ENCODE results near the gene MTUS2. TPM values are rescaled to one million over a fixed set of nuclear protein-coding genes. Genes with fewer than 3 reads are reported as not detected.

The MTUS2 gene
- total RNA-seq, 4 donors from 2014 or later = 0.08 to 0.57 TPM; not detected in 2

DNA sequence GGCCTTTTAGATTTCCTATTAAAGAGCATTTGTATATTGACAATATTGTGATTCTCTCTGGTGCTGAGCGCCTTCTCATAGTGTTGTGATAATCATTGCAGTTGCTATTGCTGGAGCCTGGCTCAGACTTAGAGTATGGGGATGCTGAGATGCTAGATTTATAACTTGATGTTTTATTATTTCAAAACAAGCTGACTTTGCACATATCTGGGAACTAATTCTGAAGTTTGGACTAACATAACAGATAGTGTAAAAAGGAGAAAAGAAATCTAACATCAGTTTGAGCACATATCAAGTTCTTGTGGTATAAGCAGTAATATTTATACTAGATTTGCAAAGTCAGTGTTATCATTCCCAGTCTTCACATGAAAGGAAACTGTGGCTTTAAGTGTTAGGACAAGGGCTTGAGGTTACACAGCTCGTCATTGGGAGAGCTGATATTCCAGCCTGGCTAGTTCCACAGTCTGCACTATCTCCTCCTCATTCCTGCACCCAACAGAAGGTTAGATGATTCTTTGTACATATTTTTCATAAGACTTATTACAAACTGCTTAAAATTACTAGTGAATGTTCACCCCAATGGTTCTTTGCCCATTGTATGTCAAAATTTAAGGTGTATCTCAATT, 279.8 kb downstream of the MTUS2 start:
- no peak overlapping the region for H3K4me3 ChIP-seq
- DNase-seq = no peak
- TF ChIP-seq, protein P1, sequence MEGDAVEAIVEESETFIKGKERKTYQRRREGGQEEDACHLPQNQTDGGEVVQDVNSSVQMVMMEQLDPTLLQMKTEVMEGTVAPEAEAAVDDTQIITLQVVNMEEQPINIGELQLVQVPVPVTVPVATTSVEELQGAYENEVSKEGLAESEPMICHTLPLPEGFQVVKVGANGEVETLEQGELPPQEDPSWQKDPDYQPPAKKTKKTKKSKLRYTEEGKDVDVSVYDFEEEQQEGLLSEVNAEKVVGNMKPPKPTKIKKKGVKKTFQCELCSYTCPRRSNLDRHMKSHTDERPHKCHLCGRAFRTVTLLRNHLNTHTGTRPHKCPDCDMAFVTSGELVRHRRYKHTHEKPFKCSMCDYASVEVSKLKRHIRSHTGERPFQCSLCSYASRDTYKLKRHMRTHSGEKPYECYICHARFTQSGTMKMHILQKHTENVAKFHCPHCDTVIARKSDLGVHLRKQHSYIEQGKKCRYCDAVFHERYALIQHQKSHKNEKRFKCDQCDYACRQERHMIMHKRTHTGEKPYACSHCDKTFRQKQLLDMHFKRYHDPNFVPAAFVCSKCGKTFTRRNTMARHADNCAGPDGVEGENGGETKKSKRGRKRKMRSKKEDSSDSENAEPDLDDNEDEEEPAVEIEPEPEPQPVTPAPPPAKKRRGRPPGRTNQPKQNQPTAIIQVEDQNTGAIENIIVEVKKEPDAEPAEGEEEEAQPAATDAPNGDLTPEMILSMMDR (IDR thresholded peaks at IDR 0.05) = no peak
- TF ChIP-seq POLR2A (IDR thresholded peaks at IDR 0.05) = no peak
- H3K27ac ChIP-seq = no peak overlapping the region
- no peaks in the 10 kb centered on the region for H3K36me3 ChIP-seq
- WGBS, 2 donors = 51 to 58% methylated on average over 2 of the region's 2 CpGs
- intact Hi-C loops (cut with DNase I) = no loop called here
- H3K9me3 ChIP-seq = no peaks in the 10 kb centered on the region
- peaks cover 0 to 4% (median 0%) of the 10 kb centered on the region in 4 donors for H3K27me3 ChIP-seq
- H3K4me1 ChIP-seq = no peaks in the 10 kb centered on the region

DNA sequence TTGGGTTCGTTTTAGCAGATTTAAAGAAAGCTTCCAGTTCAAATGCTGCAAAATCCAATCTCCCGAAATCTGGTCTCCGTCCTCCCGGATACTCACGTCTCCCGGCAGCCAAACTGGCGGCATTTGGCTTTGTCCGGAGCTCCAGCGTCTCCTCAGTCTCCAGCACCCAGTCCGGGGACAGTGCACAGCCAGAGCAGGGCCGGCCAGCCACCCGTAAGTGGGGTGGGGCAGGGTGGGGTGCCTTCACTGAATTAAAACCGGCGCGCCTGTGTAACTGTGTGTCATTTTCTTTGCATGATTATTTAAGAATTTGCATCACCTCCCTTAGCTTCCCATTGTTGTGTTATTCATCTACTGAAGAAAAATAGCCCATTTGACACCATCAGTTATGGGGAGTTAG, 280.6 kb downstream of the MTUS2 start:
- Histone ChIP-seq H3K4me3 (no peak overlapping the region), H3K9me3 (no peaks in the 10 kb centered on the region), H3K36me3 (no peaks in the 10 kb centered on the region), H3K27ac (no peak overlapping the region), H3K4me1 (no peaks in the 10 kb centered on the region), H3K27me3 (peaks cover 0 to 4% (median 0%) of the 10 kb centered on the region in 4 donors)
- no peak for DNase-seq
- 74 to 87% methylated on average over 9 to 15 of the region's 15 CpGs for WGBS, 2 donors
- intact Hi-C loops (cut with DNase I) = no loop called here
- TF ChIP-seq POLR2A (IDR thresholded peaks at IDR 0.05) = no peak
- TF ChIP-seq, protein P1 (IDR thresholded peaks at IDR 0.05) = no peak

DNA sequence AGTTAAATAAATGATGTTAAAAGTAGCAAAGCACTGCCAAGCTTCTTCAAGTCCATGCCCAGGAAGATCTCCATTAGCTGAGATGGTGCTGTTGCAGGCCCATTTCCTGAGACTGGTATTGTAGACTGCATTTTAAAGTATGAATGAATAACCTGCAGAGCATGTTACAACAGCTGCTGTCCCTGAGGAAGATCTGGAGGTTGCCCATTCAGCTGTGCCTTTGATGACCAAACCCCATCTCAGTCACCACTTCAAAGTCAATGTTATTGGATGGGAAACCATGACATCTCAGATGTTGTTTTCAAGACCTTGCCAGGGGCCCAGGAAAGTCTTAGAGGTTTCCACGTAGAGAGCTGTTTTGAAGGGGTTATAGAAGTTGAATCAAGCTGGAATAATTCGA, 281.3 kb downstream of the MTUS2 start:
- Histone ChIP-seq H3K4me3 (no peak overlapping the region), H3K4me1 (no peaks in the 10 kb centered on the region), H3K27me3 (peaks cover 0 to 4% (median 0%) of the 10 kb centered on the region in 4 donors), H3K36me3 (no peaks in the 10 kb centered on the region), H3K27ac (no peak overlapping the region), H3K9me3 (no peaks in the 10 kb centered on the region)
- TF ChIP-seq POLR2A (IDR thresholded peaks at IDR 0.05) = no peak
- TF ChIP-seq, protein P1 (IDR thresholded peaks at IDR 0.05) = no peak
- WGBS, 2 donors = 29 to 51% methylated on average over 2 of the region's 2 CpGs
- intact Hi-C loops (cut with DNase I) = no loop called here
- DNase-seq = no peak

DNA sequence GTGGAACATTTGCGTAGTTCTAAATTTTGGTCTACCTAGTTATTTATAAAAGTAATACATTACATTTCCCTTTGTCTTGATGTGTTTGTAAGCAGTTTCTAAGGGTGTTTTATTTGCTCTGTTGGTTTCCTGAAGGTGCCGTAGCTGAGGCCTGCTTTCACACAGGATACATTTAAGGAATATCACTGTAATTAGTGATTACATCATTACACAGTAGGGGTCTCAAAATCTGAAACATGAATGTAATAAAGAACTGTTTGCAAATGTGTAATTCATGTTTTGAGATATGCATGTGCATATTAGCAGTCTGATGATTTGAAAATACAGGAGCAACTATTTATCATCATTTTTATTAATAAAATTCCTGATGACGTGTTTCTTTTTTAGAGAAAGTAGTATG, 281.8 kb downstream of the MTUS2 start:
- Histone ChIP-seq H3K27me3 (peaks cover 0 to 4% (median 0%) of the 10 kb centered on the region in 4 donors), H3K27ac (no peak overlapping the region), H3K9me3 (no peaks in the 10 kb centered on the region), H3K4me3 (no peak overlapping the region), H3K36me3 (no peaks in the 10 kb centered on the region), H3K4me1 (no peaks in the 10 kb centered on the region)
- no peak for DNase-seq
- intact Hi-C loops (cut with DNase I) = no loop called here
- WGBS, 2 donors = 55 to 63% methylated on average over 3 of the region's 3 CpGs
- no peak for TF ChIP-seq POLR2A (IDR thresholded peaks at IDR 0.05)
- TF ChIP-seq, protein P1 (IDR thresholded peaks at IDR 0.05) = no peak

DNA sequence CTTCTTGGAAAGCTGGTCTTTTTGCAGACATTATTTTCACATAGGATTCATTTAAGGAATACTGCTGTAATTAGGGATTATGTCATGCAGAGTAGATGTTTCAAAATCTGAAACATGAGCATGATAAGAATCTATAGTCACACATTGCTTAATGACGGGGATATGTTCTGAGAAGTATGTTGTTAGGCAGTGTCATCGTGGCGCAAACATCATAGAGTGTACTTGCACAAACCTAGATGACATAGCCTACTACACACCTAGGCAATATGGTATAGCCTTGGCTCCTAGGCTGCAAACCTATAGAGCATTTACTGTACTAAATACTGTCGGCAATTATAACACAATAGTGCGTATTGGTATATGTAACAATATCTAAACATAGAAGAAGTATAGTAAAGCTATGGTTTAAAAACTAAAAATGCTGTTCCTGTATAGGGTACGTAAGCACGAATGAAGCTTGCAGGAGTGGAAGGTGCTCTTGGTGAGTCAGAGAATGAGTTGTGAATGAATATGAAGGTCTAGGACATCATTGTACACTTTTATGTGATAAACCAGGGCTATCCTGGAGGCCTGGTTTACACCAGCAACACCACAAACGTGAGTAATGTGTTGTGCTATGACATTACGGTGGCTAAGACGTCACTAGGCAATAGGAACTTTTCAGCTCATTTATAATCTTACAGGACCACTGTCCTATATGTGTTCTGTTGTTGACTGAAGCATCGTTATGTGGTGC, 283.1 kb downstream of the MTUS2 start:
- TF ChIP-seq, protein P1 (IDR thresholded peaks at IDR 0.05) = no peak
- TF ChIP-seq POLR2A (IDR thresholded peaks at IDR 0.05) = no peak
- H3K4me1 ChIP-seq = no peaks in the 10 kb centered on the region
- 61 to 66% methylated on average over 11 of the region's 11 CpGs for WGBS, 2 donors
- no peak for DNase-seq
- H3K4me3 ChIP-seq = no peak overlapping the region
- H3K27ac ChIP-seq = no peak overlapping the region
- peaks cover 0 to 4% (median 0%) of the 10 kb centered on the region in 4 donors for H3K27me3 ChIP-seq
- H3K36me3 ChIP-seq = no peaks in the 10 kb centered on the region
- intact Hi-C loops (cut with DNase I) = no loop called here
- H3K9me3 ChIP-seq = no peaks in the 10 kb centered on the region
